Ishikawa (cell line): Measurements from ENCODE around the gene MYEOV.

Experiments
- CEBPB ChIP-seq: IDR thresholded peaks from 2 replicates; pipeline ENCODE4 v1.6.1; 2012
- CREB1 ChIP-seq: IDR thresholded peaks from 2 replicates; pipeline ENCODE4 v1.6.1; 2012; ENCODE audit warnings: low read depth
- EGR1 ChIP-seq: IDR thresholded peaks from 2 replicates; pipeline ENCODE4 v1.6.1; 2012
- EP300 ChIP-seq: IDR thresholded peaks from 2 replicates; pipeline ENCODE4 v1.6.1; 2012; ENCODE audit warnings: borderline replicate concordance
- FOXM1 ChIP-seq: IDR thresholded peaks from 2 replicates; pipeline ENCODE4 v1.6.1; 2012; ENCODE audit warnings: low read depth, borderline replicate concordance
- NFIC ChIP-seq: IDR thresholded peaks from 2 replicates; pipeline ENCODE4 v1.6.1; 2012
- RAD21 ChIP-seq: IDR thresholded peaks from 2 replicates; pipeline ENCODE4 v1.6.1; 2012; ENCODE audit warnings: low read depth
- TAF1 ChIP-seq: IDR thresholded peaks from 2 replicates; pipeline ENCODE4 v1.6.1; 2012; ENCODE audit warnings: low read depth, mild to moderate bottlenecking
- TCF12 ChIP-seq: IDR thresholded peaks from 2 replicates; pipeline ENCODE4 v1.6.1; 2012; ENCODE audit warnings: low read depth
- TEAD4 ChIP-seq: IDR thresholded peaks from 2 replicates; pipeline ENCODE4 v1.6.1; 2012
- YY1 ChIP-seq: IDR thresholded peaks from 2 replicates; pipeline ENCODE4 v1.6.1; 2012; ENCODE audit warnings: low read depth
- ZBTB7A ChIP-seq: IDR thresholded peaks from 2 replicates; pipeline ENCODE4 v1.6.1; 2012; ENCODE audit warnings: low read depth
- TF ChIP-seq, protein P1 (sequence below): IDR thresholded peaks from 2 replicates; pipeline ENCODE4 v1.6.1; 2012
- TF ChIP-seq, protein P2 (sequence below): IDR thresholded peaks from 2 replicates; pipeline ENCODE4 v1.6.1; 2012; ENCODE audit warnings: low read depth, mild to moderate bottlenecking
- TF ChIP-seq, protein P3 (sequence below): IDR thresholded peaks from 2 replicates; pipeline ENCODE4 v1.6.1; 2012

Gene MYEOV

DNA sequence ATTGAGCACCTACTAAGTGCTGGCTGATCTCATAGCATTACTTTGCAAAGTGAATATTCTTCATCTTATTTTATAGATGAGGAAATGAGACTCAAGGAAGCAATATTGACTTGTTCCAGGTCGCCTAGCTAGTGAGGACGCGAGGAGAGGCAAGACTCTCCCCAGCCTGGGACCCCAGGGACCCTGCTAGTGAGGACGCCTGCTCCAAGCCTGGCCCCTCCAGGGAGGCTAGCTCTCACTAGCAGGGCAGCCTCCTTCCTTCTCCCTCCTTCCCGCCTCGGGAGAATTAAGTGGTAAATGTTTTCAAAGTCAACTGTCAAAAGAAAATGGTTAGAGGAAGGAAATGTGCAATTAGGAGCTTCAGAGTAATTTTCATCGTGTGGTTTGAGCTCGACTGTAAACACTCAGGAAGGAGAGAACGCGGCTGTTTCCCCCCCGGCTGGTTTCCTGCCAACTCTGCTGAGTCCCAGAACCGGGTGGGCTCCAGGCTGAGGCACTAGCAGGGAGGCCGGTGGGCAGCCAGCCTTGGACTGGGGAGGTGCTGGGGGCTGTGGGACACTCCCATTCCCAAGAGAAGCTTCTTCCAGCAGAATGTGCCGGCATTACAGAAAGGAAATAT lies 17.9 kb downstream of the MYEOV start:
- TF ChIP-seq, protein P1, sequence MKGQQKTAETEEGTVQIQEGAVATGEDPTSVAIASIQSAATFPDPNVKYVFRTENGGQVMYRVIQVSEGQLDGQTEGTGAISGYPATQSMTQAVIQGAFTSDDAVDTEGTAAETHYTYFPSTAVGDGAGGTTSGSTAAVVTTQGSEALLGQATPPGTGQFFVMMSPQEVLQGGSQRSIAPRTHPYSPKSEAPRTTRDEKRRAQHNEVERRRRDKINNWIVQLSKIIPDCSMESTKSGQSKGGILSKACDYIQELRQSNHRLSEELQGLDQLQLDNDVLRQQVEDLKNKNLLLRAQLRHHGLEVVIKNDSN: no peak

DNA sequence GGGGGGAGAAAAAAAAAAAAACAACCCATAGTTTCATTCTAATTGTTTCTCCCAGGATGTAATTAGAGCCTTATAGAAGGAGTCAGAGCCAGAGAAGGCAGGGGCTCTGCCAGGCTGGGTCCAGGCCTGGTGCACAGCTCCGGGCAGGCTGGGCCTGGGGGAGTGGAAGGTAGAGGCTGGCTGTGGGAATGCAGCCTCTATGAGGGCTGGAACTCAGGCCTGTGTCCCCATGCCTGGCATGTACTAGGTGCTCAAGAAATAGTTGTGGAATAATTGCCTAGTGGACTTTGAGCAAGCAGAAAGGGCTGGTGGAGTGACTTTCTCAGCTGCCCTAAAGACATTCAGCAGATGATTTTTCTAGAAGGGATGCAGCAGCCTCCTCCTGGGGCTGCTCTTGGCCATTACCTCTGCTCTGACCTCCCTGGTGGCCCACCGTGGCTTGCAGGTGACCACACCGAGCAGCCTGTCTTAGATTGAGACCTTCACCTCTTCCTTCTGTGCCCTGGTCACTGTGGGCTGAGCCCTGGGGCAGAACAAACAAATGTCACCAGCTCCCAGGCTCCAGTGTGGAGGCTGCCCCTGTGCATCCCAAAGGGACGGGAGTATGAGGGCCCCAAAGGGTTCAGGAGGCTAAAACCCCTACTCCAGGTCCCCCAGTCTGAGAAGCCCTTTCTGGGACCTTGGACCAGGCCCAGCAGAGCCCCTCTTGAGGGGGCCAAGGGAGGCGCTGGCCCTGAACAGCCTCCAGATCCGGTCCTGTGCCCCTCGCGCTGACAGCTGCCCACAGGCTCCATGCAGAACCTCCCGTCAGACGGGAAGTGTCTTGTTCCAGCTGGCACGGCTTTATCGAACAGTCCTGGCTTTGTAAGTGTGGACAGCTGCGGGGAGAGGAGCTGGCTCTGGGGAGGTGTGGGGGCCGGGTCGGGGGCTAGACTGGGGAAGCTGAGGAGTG lies 18.8 kb downstream of the MYEOV start:
- TF ChIP-seq YY1: no peak
- TF ChIP-seq EGR1: no peak
- TF ChIP-seq TEAD4: no peak
- TF ChIP-seq RAD21: no peak
- no peak for TF ChIP-seq TAF1
- TF ChIP-seq, protein P2, sequence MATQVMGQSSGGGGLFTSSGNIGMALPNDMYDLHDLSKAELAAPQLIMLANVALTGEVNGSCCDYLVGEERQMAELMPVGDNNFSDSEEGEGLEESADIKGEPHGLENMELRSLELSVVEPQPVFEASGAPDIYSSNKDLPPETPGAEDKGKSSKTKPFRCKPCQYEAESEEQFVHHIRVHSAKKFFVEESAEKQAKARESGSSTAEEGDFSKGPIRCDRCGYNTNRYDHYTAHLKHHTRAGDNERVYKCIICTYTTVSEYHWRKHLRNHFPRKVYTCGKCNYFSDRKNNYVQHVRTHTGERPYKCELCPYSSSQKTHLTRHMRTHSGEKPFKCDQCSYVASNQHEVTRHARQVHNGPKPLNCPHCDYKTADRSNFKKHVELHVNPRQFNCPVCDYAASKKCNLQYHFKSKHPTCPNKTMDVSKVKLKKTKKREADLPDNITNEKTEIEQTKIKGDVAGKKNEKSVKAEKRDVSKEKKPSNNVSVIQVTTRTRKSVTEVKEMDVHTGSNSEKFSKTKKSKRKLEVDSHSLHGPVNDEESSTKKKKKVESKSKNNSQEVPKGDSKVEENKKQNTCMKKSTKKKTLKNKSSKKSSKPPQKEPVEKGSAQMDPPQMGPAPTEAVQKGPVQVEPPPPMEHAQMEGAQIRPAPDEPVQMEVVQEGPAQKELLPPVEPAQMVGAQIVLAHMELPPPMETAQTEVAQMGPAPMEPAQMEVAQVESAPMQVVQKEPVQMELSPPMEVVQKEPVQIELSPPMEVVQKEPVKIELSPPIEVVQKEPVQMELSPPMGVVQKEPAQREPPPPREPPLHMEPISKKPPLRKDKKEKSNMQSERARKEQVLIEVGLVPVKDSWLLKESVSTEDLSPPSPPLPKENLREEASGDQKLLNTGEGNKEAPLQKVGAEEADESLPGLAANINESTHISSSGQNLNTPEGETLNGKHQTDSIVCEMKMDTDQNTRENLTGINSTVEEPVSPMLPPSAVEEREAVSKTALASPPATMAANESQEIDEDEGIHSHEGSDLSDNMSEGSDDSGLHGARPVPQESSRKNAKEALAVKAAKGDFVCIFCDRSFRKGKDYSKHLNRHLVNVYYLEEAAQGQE: no peak
- TF ChIP-seq ZBTB7A: no peak
- TF ChIP-seq EP300: no peak
- TF ChIP-seq CREB1: no peak
- TF ChIP-seq, protein P1: no peak
- no peak for TF ChIP-seq NFIC
- TF ChIP-seq CEBPB: no peak
- TF ChIP-seq, protein P3, sequence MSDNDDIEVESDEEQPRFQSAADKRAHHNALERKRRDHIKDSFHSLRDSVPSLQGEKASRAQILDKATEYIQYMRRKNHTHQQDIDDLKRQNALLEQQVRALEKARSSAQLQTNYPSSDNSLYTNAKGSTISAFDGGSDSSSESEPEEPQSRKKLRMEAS: no peak
- TF ChIP-seq TCF12: no peak
- TF ChIP-seq FOXM1: no peak

DNA sequence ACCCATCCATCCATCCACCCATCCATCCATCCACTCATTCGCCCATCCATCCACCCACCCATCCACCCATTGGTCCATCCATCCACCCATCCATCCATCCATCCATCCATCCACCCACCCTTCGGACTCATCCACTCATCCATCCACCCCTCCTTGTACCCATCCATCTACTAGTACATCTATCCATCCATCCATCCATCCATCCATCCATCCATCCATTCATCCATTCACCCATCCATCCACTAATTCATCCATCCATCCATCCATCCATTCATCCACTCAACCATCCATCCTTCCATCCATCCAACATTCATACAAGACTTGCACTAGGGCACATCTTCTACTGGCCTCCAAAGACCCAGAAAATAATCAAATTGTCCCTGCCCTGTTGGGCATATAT lies 20.0 kb downstream of the MYEOV start:
- TF ChIP-seq CREB1 (no peak), RAD21 (no peak), TEAD4 (no peak), YY1 (no peak), NFIC (no peak), EGR1 (no peak), ZBTB7A (no peak), TAF1 (no peak), FOXM1 (no peak), EP300 (no peak), CEBPB (no peak), TCF12 (no peak)
- TF ChIP-seq, protein P3: no peak
- TF ChIP-seq, protein P2: no peak
- TF ChIP-seq, protein P1: no peak

DNA sequence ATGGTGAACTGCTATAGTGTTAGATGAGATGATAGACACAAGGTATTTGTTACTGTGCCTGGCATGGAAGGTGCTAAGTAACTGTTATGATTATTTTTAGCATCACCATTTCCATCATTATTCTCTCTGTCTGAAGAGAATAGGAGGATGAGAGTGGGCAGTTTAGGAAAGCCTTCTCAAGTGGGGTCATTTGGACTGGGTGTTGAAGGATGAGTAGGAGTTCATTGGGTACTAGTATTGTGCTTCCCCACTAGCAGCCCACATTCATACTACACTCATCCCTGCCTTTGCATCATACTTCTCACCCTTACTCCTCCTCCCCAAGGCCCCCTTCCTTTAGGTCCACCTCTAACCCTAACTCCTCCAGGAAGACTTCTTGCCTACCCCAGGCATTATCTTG lies 20.6 kb downstream of the MYEOV start:
- TF ChIP-seq RAD21: no peak
- no peak for TF ChIP-seq ZBTB7A
- TF ChIP-seq TAF1: no peak
- no peak for TF ChIP-seq TEAD4
- TF ChIP-seq FOXM1: no peak
- no peak for TF ChIP-seq NFIC
- TF ChIP-seq, protein P2: no peak
- no peak for TF ChIP-seq EP300
- no peak for TF ChIP-seq EGR1
- TF ChIP-seq CREB1: no peak
- no peak for TF ChIP-seq CEBPB
- TF ChIP-seq, protein P1: no peak
- no peak for TF ChIP-seq YY1
- no peak for TF ChIP-seq TCF12
